Limb (tissue), 2 donors: ENCODE data around the gene MYH11.

Experiments used
- DNase-seq, 2 donors: peaks; one replicate each; pipeline ENCODE4 v3.0.0-alpha.2; 2016; ENCODE audit errors: extremely low spot score in 2 of 2

MYH11 gene

DNA sequence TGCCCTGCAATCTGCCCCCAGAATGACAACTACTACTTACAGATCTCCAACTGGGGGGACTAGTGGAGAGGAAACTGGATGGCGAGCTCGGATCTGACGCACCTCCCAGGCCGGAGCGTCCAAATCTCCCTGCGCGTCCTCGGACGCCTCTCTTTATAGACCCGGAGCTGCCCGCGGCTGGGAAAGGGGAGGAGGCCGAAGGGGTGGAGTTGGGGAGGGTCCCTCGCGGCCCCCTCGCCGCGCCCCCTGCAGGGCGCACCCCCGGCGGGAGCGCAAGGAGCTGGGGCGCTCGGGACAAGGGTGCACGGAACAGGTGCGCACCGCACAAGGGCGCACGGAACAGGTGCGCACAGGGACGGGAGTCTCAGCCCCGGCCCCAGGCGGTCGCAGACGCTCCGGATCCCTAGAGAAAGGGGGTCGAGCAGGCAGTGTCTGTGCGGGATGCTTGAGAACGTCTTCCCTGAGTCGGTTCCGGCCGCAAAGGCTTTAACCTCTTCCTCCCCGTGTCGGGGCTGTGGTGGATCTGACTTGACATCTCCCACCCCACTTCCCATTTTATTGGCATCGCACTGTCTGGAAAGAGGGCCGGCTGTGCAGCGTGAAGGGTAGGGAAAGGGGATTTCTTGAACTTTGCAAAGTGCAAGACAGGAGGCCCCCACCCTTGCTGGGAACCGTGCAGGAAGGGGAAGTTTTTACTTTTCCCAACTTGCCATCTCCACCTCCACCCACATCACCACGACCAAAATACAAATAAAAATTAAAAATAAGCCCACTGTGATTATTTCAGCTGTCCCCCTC, at the start of gene MYH11:
TSS of gene MYH11 (minus strand) at position 128 of the 798 bp plus-strand sequence. CDS start 18,776 bp downstream, outside the sequence.
- DNase-seq, result peak in 1 of 2 donors; percentile 32

DNA sequence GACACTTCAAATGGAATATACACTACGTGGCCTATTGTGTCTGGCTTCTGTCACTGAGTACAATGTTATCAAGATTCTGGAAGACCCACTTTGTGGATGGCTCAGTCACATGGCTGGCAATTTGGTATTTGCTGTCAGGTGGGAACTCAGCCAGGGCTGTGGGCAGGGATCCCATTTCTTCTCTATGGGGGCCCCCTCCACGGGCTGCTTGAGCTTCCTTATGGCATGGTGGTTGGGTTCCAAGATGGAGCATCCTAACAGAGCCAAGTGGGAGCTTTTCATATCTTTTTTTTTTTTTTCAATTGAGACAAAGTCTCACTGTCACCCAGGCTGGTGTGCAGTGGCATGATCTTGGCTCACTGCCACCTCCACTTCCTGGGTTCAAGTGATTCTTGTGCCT, 49.6 kb upstream of the MYH11 start:
- no peak for DNase-seq

- DNase-seq, result no peak
These were observed 47.1 kb upstream of the MYH11 start for GRCh38 chr16:15903960-15904359.

GRCh38 chr16:15900901-15901500, 44.2 kb upstream of the MYH11 start:
- no peak for DNase-seq

GRCh38 chr16:15900357-15900756, 43.5 kb upstream of the MYH11 start:
- DNase-seq, result no peak

DNA sequence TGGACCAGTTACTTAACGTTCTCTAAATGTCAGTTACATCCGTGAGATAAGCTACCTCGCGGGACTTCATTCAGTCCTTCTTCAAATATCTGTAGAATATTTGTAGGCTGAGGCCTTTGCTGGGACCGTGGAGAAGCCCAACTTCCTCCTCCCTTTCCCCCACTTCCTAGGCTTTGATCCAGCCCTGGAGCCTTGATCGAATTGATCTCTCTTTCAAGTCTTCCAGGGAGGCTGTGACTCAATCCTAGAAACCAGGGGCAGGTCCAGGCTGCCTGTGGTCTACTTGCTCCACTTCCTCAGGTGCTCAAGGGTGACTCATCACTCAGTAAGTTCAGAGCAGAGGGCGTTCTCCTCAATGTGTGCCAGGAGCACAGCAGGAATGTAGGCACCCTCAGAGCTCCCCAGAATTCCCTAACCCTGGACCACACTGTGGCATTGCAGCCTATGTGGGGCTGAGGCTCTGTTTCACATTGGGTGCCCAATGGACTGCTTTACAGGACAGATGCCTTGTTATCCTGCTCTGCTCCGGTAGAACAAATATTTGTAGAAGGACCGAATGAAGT, 42.8 kb upstream of the MYH11 start:
- no peak for DNase-seq

DNA sequence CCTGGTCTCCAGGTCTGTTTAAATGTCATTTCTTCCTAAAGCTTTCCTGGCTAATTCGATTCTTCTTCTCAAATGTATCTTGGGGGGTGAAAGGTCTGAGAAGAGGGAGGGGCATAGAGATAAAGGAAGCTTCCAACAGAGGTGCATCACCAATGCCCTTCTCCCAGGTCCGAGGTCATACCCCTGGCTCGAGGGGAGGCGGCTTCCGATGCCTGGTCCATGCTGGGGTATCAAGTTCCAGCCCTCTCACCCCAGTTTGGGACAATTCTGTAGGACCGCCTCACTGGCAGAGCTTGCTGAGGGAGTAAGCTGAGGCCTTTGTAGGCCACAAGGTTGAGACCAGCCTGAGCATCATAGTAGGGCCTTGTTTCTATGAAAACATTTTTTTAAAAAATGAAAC, 41.8 kb upstream of the MYH11 start:
- DNase-seq, result no peak

DNA sequence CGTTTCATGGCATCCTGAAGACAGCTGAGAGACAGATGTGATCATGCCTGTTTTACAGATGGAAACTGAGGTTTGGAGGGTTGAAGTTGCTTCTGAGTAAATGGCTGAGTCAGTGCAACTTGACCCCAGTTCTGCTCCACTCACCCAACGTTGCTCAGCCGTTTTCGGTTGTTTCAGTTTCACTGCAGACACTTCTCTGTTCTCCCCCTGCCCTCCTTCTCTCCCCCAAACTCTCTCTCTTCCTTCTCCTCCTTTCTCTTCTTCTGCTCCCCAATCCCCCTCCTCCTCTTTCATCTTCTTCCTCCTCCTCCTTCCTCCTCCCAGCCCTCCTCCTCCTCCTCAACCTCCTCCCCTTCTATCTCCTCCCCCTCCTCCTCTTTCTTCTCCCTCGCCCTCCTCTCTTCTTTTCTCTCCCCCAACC, 41.0 kb upstream of the MYH11 start:
- no peak for DNase-seq

DNA sequence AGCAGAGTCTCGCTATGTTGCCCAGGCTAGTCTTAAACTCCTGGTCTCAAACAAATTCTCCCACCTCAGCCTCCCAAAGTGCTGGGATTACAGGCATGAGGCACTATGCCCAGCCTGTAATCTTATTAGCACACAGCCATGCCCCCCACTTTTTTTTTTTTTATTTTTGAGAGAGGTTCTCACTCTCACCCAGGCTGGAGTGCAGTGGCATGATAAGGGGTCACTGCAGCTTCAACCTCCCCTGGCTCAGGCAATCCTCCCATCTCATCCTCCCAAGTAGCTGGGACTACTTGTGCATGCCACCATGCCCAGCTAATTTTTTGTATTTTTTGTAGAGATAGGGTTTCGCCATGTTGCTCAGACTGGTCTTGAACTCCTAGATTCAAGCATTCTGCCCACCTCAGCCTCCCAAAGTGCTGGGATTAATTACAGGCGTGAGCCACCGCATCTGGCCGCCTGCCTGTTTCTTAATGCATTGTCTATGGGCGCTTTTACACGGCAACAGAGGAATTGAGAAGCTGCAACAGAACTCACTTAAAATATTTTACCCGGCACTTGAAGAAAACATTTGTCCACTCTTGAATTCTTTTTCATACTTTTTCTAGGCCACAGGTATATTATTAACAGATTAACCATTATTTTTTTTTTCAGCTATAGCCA, 40.4 kb upstream of the MYH11 start:
- no peak for DNase-seq

GRCh38 chr16:15894571-15895374, 37.9 kb upstream of the MYH11 start:
- no peak for DNase-seq

DNA sequence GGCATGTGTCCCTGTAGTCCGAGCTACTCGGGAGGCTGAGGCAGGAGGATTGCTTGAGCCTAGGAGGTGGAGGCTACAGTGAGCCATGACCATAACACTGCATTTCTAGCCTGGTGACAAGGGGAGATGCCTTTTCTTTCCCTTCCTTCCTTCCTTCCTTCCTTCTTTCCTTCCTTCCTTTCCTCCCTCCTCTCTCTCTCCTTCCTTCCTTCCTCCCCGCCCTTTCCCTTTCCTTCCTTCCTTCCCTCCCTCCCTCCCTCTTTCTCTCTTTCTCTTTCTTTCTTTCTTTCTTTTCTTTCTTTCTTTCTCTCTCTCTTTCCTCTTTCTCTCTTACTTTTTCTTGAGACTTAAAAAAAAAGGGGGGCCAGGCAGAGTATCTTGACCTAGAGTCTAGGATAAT, 34.7 kb upstream of the MYH11 start:
- DNase-seq, result no peak

GRCh38 chr16:15888072-15888976, 31.5 kb upstream of the MYH11 start, which contains the start of gene CEP20:
TSS of gene CEP20 (minus strand) at chr16:15888603. CDS start at chr16:15888585, 18 bp downstream.
- DNase-seq, result peak; percentile 99

DNA sequence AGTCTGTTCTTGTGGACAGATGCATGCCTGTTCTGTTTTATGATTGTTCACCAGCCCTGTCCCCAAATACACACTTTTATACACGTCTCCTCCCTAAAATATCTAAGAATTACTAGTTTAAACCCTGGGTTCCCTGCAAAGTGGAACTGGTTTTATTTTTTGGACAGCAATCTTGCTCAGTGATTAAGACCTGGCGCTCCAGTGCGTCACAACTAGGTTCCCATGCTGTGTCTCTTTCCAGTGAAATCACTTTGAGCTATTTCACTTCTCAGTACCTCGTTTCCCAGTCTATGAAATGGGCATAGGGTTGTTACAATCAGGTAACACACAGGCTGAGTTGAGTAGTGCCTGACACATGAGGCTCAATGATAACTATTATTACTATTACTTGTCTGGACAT, 30.5 kb upstream of the MYH11 start:
- DNase-seq, result no peak

DNA sequence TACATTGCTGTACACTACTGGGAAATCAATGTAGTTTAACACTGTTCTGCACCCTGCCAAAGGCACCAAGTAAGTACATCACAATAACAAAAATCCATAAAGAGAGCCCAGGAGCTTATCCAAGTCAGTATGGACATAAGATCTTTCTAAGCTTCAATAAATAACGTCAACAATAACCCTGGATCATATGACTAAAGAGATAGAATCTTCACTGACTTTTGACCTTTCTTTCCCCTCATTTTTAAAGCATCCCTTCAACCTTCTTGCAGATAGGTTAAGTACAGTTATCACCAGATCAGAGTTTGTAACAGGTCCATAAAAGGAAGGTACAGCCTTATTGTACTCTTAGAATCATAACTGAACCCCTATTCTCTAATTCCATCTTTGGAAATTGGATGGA, 29.2 kb upstream of the MYH11 start:
- DNase-seq, result no peak

DNA sequence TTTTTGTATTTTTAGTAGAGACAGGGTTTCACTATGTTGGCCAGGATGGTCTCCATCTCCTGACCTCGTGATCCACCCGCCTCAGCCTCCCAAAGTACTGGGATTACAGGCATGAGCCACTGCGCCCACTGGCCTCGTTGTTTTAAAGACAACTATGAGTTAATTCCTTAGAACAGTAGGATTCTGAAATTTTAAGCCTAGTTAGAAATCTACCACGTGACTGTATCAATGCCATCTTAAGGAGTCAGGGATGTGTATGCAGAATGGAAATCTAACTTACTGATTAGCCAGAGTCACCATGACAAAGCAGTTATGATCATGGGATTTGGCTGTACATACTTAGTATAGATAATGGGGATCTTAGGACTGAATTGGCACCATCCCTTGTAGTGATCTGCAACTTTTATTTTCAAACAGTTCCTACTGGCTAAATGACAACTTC, 28.8 kb upstream of the MYH11 start:
- no peak for DNase-seq

DNA sequence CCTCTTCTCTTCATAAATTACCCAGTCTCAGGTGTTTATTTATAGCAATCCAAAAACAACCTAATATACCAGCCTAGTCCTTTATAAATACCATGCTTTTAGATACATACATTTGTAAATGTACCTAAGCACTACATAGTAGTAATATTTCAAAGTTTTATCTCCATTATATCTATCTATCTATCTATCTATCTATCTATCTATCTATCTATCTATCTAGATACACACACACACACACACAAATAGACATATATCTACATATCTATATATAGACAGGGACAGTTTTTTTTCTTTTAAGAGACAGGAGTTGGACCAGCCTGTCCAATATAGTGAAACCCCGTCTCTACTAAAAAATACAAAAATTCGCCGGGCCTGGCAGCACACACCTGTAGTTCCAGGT, 25.7 kb upstream of the MYH11 start:
- no peak for DNase-seq

DNA sequence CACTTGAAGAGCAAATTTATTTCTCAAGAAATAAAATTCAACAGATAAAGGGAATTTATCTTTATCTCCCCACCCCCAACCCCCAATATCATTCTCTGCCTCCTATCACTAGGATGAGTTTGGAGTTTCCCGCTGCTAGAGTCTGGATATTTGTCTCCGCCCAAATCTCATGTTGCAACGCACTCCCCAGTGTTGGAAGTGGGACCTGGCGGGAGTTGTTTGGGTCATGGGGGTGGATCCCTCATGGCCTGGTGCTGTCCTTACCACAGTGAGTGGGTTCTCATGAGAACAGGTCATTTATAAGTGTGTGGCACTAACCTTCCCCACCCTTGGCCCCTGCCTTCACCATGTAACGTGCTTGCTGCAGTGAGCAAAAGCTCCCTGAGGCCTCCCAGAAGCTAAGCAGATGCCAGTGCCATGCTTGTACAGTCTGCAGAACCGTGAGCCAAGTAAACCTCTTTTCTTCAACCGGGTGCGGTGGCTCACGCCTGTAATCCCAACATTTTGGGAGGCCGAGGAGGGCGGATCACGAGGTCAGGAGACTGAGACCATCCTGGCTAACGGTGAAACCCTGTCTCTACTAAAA, 25.1 kb upstream of the MYH11 start:
- DNase-seq, result no peak

- DNase-seq, result no peak
These were observed 23.8 kb upstream of the MYH11 start for GRCh38 chr16:15880434-15881308.
